ENCODE results near the gene ZNF714. TPM values are rescaled to one million over a fixed set of nuclear protein-coding genes. Genes with fewer than 3 reads are reported as not detected.
A peak's percentile ranks its signal among the peaks of the same experiment; 100 is the strongest.

The ZNF714 gene
- total RNA-seq, 1 donor: 5.1 TPM

DNA sequence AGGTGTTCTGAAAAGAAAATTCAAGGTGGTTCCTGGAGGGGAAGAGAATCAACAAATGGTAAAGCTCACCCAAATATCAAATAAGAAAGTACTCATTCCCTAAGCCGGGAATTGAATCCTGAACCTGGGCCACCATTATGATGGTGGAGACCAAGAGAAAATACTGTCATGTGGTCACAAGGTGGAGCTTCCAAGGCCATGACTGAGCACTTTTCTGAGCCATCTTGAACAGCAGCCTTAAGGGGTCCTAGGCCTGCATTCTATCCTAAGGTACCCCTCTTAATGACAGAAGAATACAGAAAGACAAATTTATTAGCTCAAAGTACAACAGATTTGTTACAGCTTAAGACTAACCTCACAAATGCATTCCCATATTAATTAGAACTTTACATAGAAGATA is 69.5 kb downstream of the ZNF714 start:
- Histone ChIP-seq H3K4me1 (ENCODE audit: insufficient read depth, low read length) (no peaks in the 10 kb centered on the region), H3K27ac (ENCODE audit: low read depth, low read length) (no peak overlapping the region), H2AFZ (ENCODE audit: low read length) (no peak overlapping the region), H3K79me2 (ENCODE audit: insufficient read depth, low read length) (peaks cover 14% of the 10 kb centered on the region), H3K4me3 (ENCODE audit: insufficient read depth, low read length) (no peak overlapping the region), H3K36me3 (ENCODE audit: insufficient read depth, low read length) (peaks cover 33% of the 10 kb centered on the region), H3K9me3 (ENCODE audit: low read depth, low read length) (no peaks in the 10 kb centered on the region), H3K27me3 (ENCODE audit: insufficient read depth, low read length) (no peaks in the 10 kb centered on the region), H3K4me2 (ENCODE audit: insufficient read depth, low read length) (no peak overlapping the region), H4K20me1 (ENCODE audit: insufficient read depth, low read length) (no peaks in the 10 kb centered on the region)
- TF ChIP-seq, protein P1, sequence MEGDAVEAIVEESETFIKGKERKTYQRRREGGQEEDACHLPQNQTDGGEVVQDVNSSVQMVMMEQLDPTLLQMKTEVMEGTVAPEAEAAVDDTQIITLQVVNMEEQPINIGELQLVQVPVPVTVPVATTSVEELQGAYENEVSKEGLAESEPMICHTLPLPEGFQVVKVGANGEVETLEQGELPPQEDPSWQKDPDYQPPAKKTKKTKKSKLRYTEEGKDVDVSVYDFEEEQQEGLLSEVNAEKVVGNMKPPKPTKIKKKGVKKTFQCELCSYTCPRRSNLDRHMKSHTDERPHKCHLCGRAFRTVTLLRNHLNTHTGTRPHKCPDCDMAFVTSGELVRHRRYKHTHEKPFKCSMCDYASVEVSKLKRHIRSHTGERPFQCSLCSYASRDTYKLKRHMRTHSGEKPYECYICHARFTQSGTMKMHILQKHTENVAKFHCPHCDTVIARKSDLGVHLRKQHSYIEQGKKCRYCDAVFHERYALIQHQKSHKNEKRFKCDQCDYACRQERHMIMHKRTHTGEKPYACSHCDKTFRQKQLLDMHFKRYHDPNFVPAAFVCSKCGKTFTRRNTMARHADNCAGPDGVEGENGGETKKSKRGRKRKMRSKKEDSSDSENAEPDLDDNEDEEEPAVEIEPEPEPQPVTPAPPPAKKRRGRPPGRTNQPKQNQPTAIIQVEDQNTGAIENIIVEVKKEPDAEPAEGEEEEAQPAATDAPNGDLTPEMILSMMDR (IDR thresholded peaks at IDR 0.05; ENCODE audit: extremely low read depth, low read depth, low read length): no peak
- DNase-seq (ENCODE audit: insufficient read length, low spot score, missing footprints): no peak

DNA sequence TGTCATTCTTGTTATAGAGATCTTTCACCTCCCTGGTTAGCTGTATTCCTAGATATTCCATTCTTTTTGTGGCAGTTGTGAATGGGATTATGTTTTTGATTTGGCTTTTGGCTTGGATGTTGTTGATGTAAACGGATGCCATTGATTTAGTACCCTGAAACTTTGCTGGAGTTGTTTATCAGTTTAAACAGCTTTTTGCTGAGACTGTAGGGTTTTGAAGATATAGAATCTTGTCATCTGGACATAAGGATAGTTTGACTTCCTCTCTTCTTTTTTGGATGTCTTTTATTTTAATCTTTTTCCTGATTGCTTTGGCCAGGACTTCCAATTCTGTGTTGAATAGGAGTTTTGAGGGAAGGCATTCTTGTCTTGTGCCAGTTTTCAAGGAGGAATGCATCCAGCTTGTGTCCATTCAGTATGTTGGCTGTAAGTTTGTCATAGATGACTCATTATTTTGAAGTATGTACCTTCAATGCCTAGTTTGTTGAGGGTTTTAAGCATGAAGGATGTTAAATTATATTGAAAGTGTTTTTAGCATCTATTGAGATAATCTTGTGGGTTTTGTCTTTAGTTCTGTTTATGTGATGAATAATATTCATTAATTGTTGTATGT is 76.6 kb downstream of the ZNF714 start:
- TF ChIP-seq, protein P1 (IDR thresholded peaks at IDR 0.05; ENCODE audit: extremely low read depth, low read depth, low read length): no peak
- H3K27me3 ChIP-seq (ENCODE audit: insufficient read depth, low read length): no peaks in the 10 kb centered on the region
- H4K20me1 ChIP-seq (ENCODE audit: insufficient read depth, low read length): no peaks in the 10 kb centered on the region
- H2AFZ ChIP-seq (ENCODE audit: low read length): no peak overlapping the region
- no peak overlapping the region for H3K4me2 ChIP-seq (ENCODE audit: insufficient read depth, low read length)
- H3K79me2 ChIP-seq (ENCODE audit: insufficient read depth, low read length): peaks cover 71% of the 10 kb centered on the region
- H3K4me3 ChIP-seq (ENCODE audit: insufficient read depth, low read length): no peak overlapping the region
- no peak overlapping the region for H3K27ac ChIP-seq (ENCODE audit: low read depth, low read length)
- peaks cover 3% of the 10 kb centered on the region for H3K4me1 ChIP-seq (ENCODE audit: insufficient read depth, low read length)
- H3K36me3 ChIP-seq (ENCODE audit: insufficient read depth, low read length): peaks cover 5% of the 10 kb centered on the region
- no peak for DNase-seq (ENCODE audit: insufficient read length, low spot score, missing footprints)
- no peaks in the 10 kb centered on the region for H3K9me3 ChIP-seq (ENCODE audit: low read depth, low read length)

DNA sequence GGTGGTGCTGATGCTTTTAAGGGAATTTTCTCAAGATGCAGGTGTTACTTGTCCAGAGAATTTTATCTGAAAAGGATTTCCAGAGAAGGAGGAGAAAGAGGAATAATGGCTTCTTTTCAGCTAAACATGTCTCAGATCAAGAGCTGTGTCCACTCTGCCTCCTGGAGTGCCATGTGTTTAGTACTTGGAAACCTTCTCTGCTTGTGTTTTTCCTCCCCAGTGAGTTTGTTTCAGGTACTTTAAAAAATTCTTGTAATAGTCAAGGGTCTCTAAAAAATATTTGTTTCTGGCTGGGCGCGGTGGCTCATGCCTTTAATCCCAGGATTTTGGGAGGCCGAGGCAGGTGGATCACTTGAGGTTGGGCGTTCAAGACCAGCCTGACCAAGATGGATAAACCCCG is 82.5 kb downstream of the ZNF714 start:
- H3K36me3 ChIP-seq (ENCODE audit: insufficient read depth, low read length): peaks cover 17% of the 10 kb centered on the region
- H3K79me2 ChIP-seq (ENCODE audit: insufficient read depth, low read length): peaks cover 47% of the 10 kb centered on the region
- H3K9me3 ChIP-seq (ENCODE audit: low read depth, low read length): no peaks in the 10 kb centered on the region
- no peak overlapping the region for H3K4me2 ChIP-seq (ENCODE audit: insufficient read depth, low read length)
- no peaks in the 10 kb centered on the region for H4K20me1 ChIP-seq (ENCODE audit: insufficient read depth, low read length)
- H3K27ac ChIP-seq (ENCODE audit: low read depth, low read length): no peak overlapping the region
- peak; percentile 17 for DNase-seq (ENCODE audit: insufficient read length, low spot score, missing footprints)
- no peak overlapping the region for H2AFZ ChIP-seq (ENCODE audit: low read length)
- no peak overlapping the region for H3K4me3 ChIP-seq (ENCODE audit: insufficient read depth, low read length)
- H3K27me3 ChIP-seq (ENCODE audit: insufficient read depth, low read length): no peaks in the 10 kb centered on the region
- TF ChIP-seq, protein P1 (IDR thresholded peaks at IDR 0.05; ENCODE audit: extremely low read depth, low read depth, low read length): no peak
- H3K4me1 ChIP-seq (ENCODE audit: insufficient read depth, low read length): no peaks in the 10 kb centered on the region

DNA sequence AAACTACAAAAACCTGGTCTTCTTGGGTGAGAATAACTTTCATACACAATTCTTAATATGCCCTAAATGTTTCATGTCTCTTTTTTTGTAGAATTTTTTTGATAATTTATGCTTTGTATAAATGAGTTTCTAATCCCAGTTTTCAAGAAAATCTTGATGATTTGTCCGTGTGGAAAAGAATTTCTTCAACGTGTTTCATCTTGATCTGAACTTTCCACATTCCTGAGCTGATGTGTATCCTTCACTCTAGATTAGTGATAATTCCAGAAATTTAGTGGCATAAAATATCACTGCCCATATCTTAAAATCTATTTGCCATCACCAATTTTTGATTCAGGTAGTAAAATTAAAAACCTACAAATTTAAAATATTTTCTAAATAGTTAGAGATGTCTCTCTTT is 84.4 kb downstream of the ZNF714 start:
- DNase-seq (ENCODE audit: insufficient read length, low spot score, missing footprints): no peak
- H3K36me3 ChIP-seq (ENCODE audit: insufficient read depth, low read length): peaks cover 13% of the 10 kb centered on the region
- H3K27me3 ChIP-seq (ENCODE audit: insufficient read depth, low read length): no peaks in the 10 kb centered on the region
- TF ChIP-seq, protein P1 (IDR thresholded peaks at IDR 0.05; ENCODE audit: extremely low read depth, low read depth, low read length): no peak
- H3K27ac ChIP-seq (ENCODE audit: low read depth, low read length): no peak overlapping the region
- H3K9me3 ChIP-seq (ENCODE audit: low read depth, low read length): no peaks in the 10 kb centered on the region
- no peak overlapping the region for H3K4me2 ChIP-seq (ENCODE audit: insufficient read depth, low read length)
- no peaks in the 10 kb centered on the region for H3K4me1 ChIP-seq (ENCODE audit: insufficient read depth, low read length)
- no peaks in the 10 kb centered on the region for H4K20me1 ChIP-seq (ENCODE audit: insufficient read depth, low read length)
- H3K79me2 ChIP-seq (ENCODE audit: insufficient read depth, low read length): peaks cover 31% of the 10 kb centered on the region
- no peak overlapping the region for H2AFZ ChIP-seq (ENCODE audit: low read length)
- H3K4me3 ChIP-seq (ENCODE audit: insufficient read depth, low read length): no peak overlapping the region

Small RNAs within 50 kb of the gene (small RNA-seq; reads per million reads assigned to genes)
- not detected for gene RNA5SP469

Other genes with a start within 250 kb of the ZNF714 start
- gene ZNF85, start 159.0 kb upstream of the ZNF714 start, total RNA-seq: 9.8 and 10.9 TPM in 2 replicates
- gene ZNF430, start 61.5 kb upstream of the ZNF714 start, total RNA-seq: 11.9 and 14.1 TPM in 2 replicates
- 3.8 and 4.0 TPM in 2 replicates for gene ZNF431, start 59.8 kb downstream of the ZNF714 start, total RNA-seq
- gene ZNF708, start 247.2 kb downstream of the ZNF714 start, total RNA-seq: 9.7 and 10.9 TPM in 2 replicates